HepG2 (cell line): ENCODE measurements around the gene RFX7. TPM values are rescaled to one million over a fixed set of nuclear protein-coding genes. Genes with fewer than 3 reads are reported as not detected.

ENCODE experiments used
- ATAC-seq: fragments of 200-7000 bp; cut with Tn5 transposase; 3 replicates; pipeline ENCODE4 v1.9.1; 2020; ENCODE audit warnings: mild to moderate bottlenecking, moderate library complexity
- BruUV-seq: library from RNA; stranded (reverse); fragments of 400-500 nt; replicated peaks from 2 replicates; lab custom pipeline; 2021; lab: Mats Ljungman, UMichigan
- CTCF ChIA-PET: fragments of 300-600 bp; formaldehyde crosslinking; extraction: SDS; loops from one replicate; lab custom pipeline; 2021; ENCODE audit warnings: low total read pairs, inconsistent platforms, low intra/inter-chr PET ratio; lab: Yijun Ruan, JAX
- POLR2A ChIA-PET: fragments of 350-600 bp; sonication (Branson Sonifier 250); formaldehyde crosslinking; loops from one replicate; lab custom pipeline; 2020; ENCODE audit warnings: antibody characterized with exemption, inconsistent platforms; lab: Yijun Ruan, JAX
- DNase-seq: peaks from one replicate; pipeline ENCODE4 v3.0.0-alpha.2; 2015; ENCODE audit warnings: low spot score
- FAIRE-seq: peaks from 3 replicates; lab custom pipeline; 2011; peaks lifted over from hg19 to GRCh38; lab: Jason Lieb, UNC
- H2AFZ ChIP-seq: one replicate; pipeline ENCODE4 v1.6.1; 2011; ENCODE audit warnings: low read length, inconsistent platforms
- H3K27ac ChIP-seq: fragments of 300-600 bp; 3 replicates; pipeline ENCODE4 v1.8.0; 2011; ENCODE audit warnings: mixed run types, mild to moderate bottlenecking, mixed read lengths, low read length, inconsistent platforms; ENCODE audit not compliant: insufficient read depth; ENCODE audit errors: extremely low read length
- H3K27me3 ChIP-seq, 2 experiments: fragments of 200-600 bp in 1 of 2; 2 replicates in 1 of 2; 3 replicates in 1 of 2; pipeline versions ENCODE4 v1.6.0 to v1.8.0; 2011; ENCODE audit warnings: low read length in 2 of 2, mild to moderate bottlenecking in 2 of 2, moderate library complexity in 2 of 2, inconsistent platforms in 1 of 2; ENCODE audit not compliant: insufficient read depth in 2 of 2, control insufficient read depth in 1 of 2
- H3K36me3 ChIP-seq, 2 experiments: fragments of 200-600 bp in 1 of 2; replicated peaks in 1 of 2; 2 replicates in 1 of 2; 3 replicates in 1 of 2; pipeline versions ENCODE4 v1.5.1 to v1.8.0; 2011; ENCODE audit warnings: low read length in 2 of 2, inconsistent platforms in 1 of 2; ENCODE audit not compliant: insufficient read depth in 2 of 2, control insufficient read depth in 1 of 2
- H3K4me1 ChIP-seq: 2 replicates; pipeline ENCODE4 v1.5.1; 2012; ENCODE audit warnings: low read length, inconsistent platforms; ENCODE audit not compliant: insufficient read depth
- H3K4me2 ChIP-seq: 2 replicates; pipeline ENCODE4 v1.6.0; 2011; ENCODE audit warnings: low read depth, low read length, inconsistent platforms
- H3K4me3 ChIP-seq, 3 experiments: fragments of 200-600 bp in 1 of 3; sonication (generic), shearing (Covaris generic) in 1 of 3; replicated peaks in 1 of 3; 2 replicates each; pipeline ENCODE4 v1.5.1; 2011 to 2016; ENCODE audit warnings: low read length in 3 of 3, inconsistent platforms in 2 of 3, low read depth in 2 of 3, mild to moderate bottlenecking in 2 of 3, control low read depth in 1 of 3, mixed read lengths in 1 of 3; ENCODE audit not compliant: insufficient read depth in 1 of 3
- H3K79me2 ChIP-seq: one replicate; pipeline ENCODE4 v1.6.1; 2011; ENCODE audit warnings: low read length, inconsistent platforms; ENCODE audit not compliant: insufficient read depth
- H3K9ac ChIP-seq: 2 replicates; pipeline ENCODE4 v1.6.0; 2011; ENCODE audit warnings: mild to moderate bottlenecking, low read depth, low read length, inconsistent platforms; ENCODE audit not compliant: insufficient read depth
- H3K9me3 ChIP-seq: 2 replicates; pipeline ENCODE4 v1.5.1; 2012; ENCODE audit warnings: mild to moderate bottlenecking, low read length
- H4K20me1 ChIP-seq: 2 replicates; pipeline ENCODE4 v1.6.0; 2011; ENCODE audit warnings: inconsistent platforms, mild to moderate bottlenecking, low read length, moderate library complexity; ENCODE audit not compliant: insufficient read depth
- MAFF ChIP-seq: IDR thresholded peaks from 2 replicates; pipeline ENCODE4 v1.6.1; 2011; ENCODE audit warnings: low read depth, low read length, improper control_type of control experiment
- MAFK ChIP-seq, 2 experiments: IDR thresholded peaks in 1 of 2; conservative IDR thresholded peaks in 1 of 2; 2 replicates each; pipeline ENCODE4 v1.6.1; 2011; ENCODE audit warnings: improper control_type of control experiment in 2 of 2, low read length in 2 of 2
- PAX8 ChIP-seq: sonication (generic); formaldehyde crosslinking; IDR thresholded peaks from 2 replicates; pipeline ENCODE4 v1.8.0; 2022; ENCODE audit warnings: mild to moderate bottlenecking, missing genetic modification reagents, borderline replicate concordance
- ZBTB44 ChIP-seq: sonication (generic); formaldehyde crosslinking; IDR thresholded peaks from 2 replicates; pipeline ENCODE4 v1.4.0; 2020; ENCODE audit warnings: missing genetic modification reagents
- ZNF83 ChIP-seq: sonication (generic); formaldehyde crosslinking; IDR thresholded peaks from 2 replicates; pipeline ENCODE4 v1.4.0; 2020; ENCODE audit warnings: missing genetic modification reagents, mild to moderate bottlenecking, borderline replicate concordance
- WGBS: methylation state at CpG from one replicate; pipeline ENCODE4 v1.1.6; 2017; ENCODE audit warnings: low lambda C conversion rate; 5-methylcytosine and 5-hydroxymethylcytosine counted together
- in situ Hi-C: cut with HindIII; loops from 2 replicates; pipeline ENCODE4 v1.10.0; 2017; ENCODE audit warnings: low pct_unique_long_range_greater_than_20kb; ENCODE audit not compliant: extremely low pct_ligation_motif_present
- intact Hi-C: fragments of 100-400 bp; cut with micrococcal nuclease; formaldehyde crosslinking; loops from one replicate; pipeline ENCODE4 v1.10.0; 2022; ENCODE audit not compliant: unreplicated experiment
- polyA plus RNA-seq, 8 experiments: library from polyadenylated mRNA; depleted of rRNA in 3 of 8; stranded (reverse) in 7 of 8; unstranded in 1 of 8; fragments of >200 nt; fragmentation: Illumina TruSeq in 4 of 8; extraction: Trizol in 4 of 8; gene quantifications; 2 replicates each; pipeline versions ENCODE4 v1.2.1 to v1.2.3, GENCODE V29; 2011 to 2016; ENCODE audit warnings: low read depth in 4 of 8, missing spikeins in 1 of 8, mixed read lengths in 1 of 8; ENCODE audit not compliant: insufficient read depth in 1 of 8
- total RNA-seq, 5 experiments: library from RNA; depleted of rRNA; stranded (reverse); fragments of >200 nt; fragmentation: Illumina TruSeq; extraction: Trizol; gene quantifications; 2 replicates each; pipeline ENCODE4 v1.2.3, GENCODE V29; 2016; ENCODE audit warnings: low read depth in 1 of 5

Gene RFX7
- total and polyA plus RNA-seq, 2 of the 13 experiments (the other 11 are each of a cell fraction or from before 2014, with no cell fraction given), result 8.5 to 10.4 TPM

- ChIA-PET POLR2A (no interaction called here), CTCF (no interaction called here)
- ATAC-seq, result no peak
- intact Hi-C loops (loop anchor here (2.0 kb wide), 1 partner anchor 46 kb away; no protein-coding TSS in a partner anchor), in situ Hi-C loops (no loop called here)
- BruUV-seq, result no TSS peak
- H3K36me3 ChIP-seq, result no peaks in the 10 kb centered on the region
- H3K9ac ChIP-seq, result no peak overlapping the region
- H3K9me3 ChIP-seq, result no peaks in the 10 kb centered on the region
- no peaks in the 10 kb centered on the region for H4K20me1 ChIP-seq
- H3K4me1 ChIP-seq, result peaks cover 38% of the 10 kb centered on the region
- no peak overlapping the region for H3K4me3 ChIP-seq
- no peak overlapping the region for H2AFZ ChIP-seq
- WGBS, result 88% methylated on average over 3 of the region's 3 CpGs
- TF ChIP-seq PAX8 (CRISPR knock-in tag) (no peak), ZBTB44 (CRISPR knock-in tag) (no peak), MAFK (conservative IDR thresholded peaks at IDR 0.05 in 1 of 2, IDR thresholded peaks at IDR 0.05 in 1 of 2; ENCODE audit: low read length in 2 of 2) (peak; percentile 82 to 91), MAFF (peak; percentile 90), ZNF83 (no peak)
- no peak for DNase-seq
- H3K79me2 ChIP-seq, result no peaks in the 10 kb centered on the region
- H3K27me3 ChIP-seq, result no peaks in the 10 kb centered on the region
- no peak overlapping the region for H3K4me2 ChIP-seq
- no peak overlapping the region for H3K27ac ChIP-seq
- FAIRE-seq, result no peak
These were observed 198.5 kb downstream of the RFX7 start for GRCh38 chr15:56045068-56045748.
